GM12878 (cell line): ENCODE results near the gene PIAS2. TPM values are rescaled to one million over a fixed set of nuclear protein-coding genes. Genes with fewer than 3 reads are reported as not detected.

Experiments used
- CTCF ChIP-seq, 3 experiments: IDR thresholded peaks in 2 of 3; conservative IDR thresholded peaks in 1 of 3; 2 replicates each; pipeline ENCODE4 v1.5.1; 2011; ENCODE audit warnings: low read depth in 3 of 3, low read length in 3 of 3, mild to moderate bottlenecking in 3 of 3, control low read depth in 2 of 3, moderate library complexity in 2 of 3, inconsistent platforms in 1 of 3, mixed read lengths in 1 of 3; ENCODE audit not compliant: control insufficient read depth in 2 of 3, insufficient read depth in 1 of 3; ENCODE audit errors: extremely low read depth in 1 of 3
- MYB ChIP-seq: fragments of 150-350 bp; IDR thresholded peaks from 2 replicates; pipeline ENCODE4 v1.6.1; 2014; ENCODE audit warnings: mild to moderate bottlenecking, low read depth, low read length, borderline replicate concordance
- PAX5 ChIP-seq: IDR thresholded peaks from 2 replicates; pipeline ENCODE4 v1.6.1; 2011; ENCODE audit warnings: low read depth, low read length, borderline replicate concordance
- SP1 ChIP-seq: IDR thresholded peaks from one replicate; pipeline ENCODE4 v1.6.1; 2011; ENCODE audit warnings: low read depth, low read length
- SREBF1 ChIP-seq: IDR thresholded peaks from 2 replicates; pipeline ENCODE4 v1.6.1; 2012; ENCODE audit warnings: mild to moderate bottlenecking, low read length
- SUZ12 ChIP-seq: fragments of 200-600 bp; sonication (generic); IDR thresholded peaks from one replicate; pipeline ENCODE4 v1.6.1; 2018; ENCODE audit warnings: antibody characterized with exemption, mild to moderate bottlenecking; ENCODE audit not compliant: unreplicated experiment
- polyA plus RNA-seq, 11 experiments: library from polyadenylated mRNA; depleted of rRNA in 4 of 11; unstranded in 6 of 11; stranded (reverse) in 5 of 11; fragments of >200 nt; fragmentation: Nextera tagmentation in 4 of 11; fragmentation: Illumina TruSeq in 1 of 11; extraction: Ambion mirVana in 4 of 11; extraction: Trizol in 1 of 11; gene quantifications; 1 replicate in 1 of 11; 2 replicates in 10 of 11; pipeline versions ENCODE4 v1.2.1 to v1.2.3, GENCODE V29; 2011 to 2016; ENCODE audit warnings: inconsistent platforms in 2 of 11, missing spikeins in 2 of 11, low read depth in 1 of 11
- total RNA-seq, 4 experiments: library from RNA; depleted of rRNA in 3 of 4; stranded (reverse); fragments of >200 nt in 3 of 4; fragmentation: Illumina TruSeq in 1 of 4; extraction: Trizol in 1 of 4; gene quantifications; 2 replicates each; pipeline versions ENCODE4 v1.2.1 to v1.2.3, GENCODE V29; 2013 to 2021
- TF ChIP-seq, protein P1 (sequence below): IDR thresholded peaks from 2 replicates; pipeline ENCODE4 v1.6.1; 2012; ENCODE audit warnings: low read depth, low read length, improper control_type of control experiment
- TF ChIP-seq, protein P2 (sequence below): IDR thresholded peaks from 2 replicates; pipeline ENCODE4 v1.6.1; 2012; ENCODE audit warnings: improper control_type of control experiment, low read depth, low read length; ENCODE audit not compliant: insufficient replicate concordance

The PIAS2 gene
- total and polyA plus RNA-seq, 10 of the 15 experiments (the other 5 are each of a cell fraction or from before 2014, with no cell fraction given), result 4.0 to 31.8 (median 22.4) TPM

- TF ChIP-seq SREBF1, result no peak
- TF ChIP-seq SUZ12, result no peak
- TF ChIP-seq PAX5, result no peak
- no peak for TF ChIP-seq CTCF (IDR thresholded peaks at IDR 0.05 in 2 of 3, conservative IDR thresholded peaks at IDR 0.05 in 1 of 3; ENCODE audit: control insufficient read depth in 2 of 3, extremely low read depth in 1 of 3, insufficient read depth in 1 of 3, low read depth in 3 of 3, low read length in 3 of 3)
- TF ChIP-seq SP1, result no peak
- TF ChIP-seq, protein P1, sequence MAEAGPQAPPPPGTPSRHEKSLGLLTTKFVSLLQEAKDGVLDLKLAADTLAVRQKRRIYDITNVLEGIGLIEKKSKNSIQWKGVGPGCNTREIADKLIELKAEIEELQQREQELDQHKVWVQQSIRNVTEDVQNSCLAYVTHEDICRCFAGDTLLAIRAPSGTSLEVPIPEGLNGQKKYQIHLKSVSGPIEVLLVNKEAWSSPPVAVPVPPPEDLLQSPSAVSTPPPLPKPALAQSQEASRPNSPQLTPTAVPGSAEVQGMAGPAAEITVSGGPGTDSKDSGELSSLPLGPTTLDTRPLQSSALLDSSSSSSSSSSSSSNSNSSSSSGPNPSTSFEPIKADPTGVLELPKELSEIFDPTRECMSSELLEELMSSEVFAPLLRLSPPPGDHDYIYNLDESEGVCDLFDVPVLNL, result no peak
- no peak for TF ChIP-seq MYB
- TF ChIP-seq, protein P2, sequence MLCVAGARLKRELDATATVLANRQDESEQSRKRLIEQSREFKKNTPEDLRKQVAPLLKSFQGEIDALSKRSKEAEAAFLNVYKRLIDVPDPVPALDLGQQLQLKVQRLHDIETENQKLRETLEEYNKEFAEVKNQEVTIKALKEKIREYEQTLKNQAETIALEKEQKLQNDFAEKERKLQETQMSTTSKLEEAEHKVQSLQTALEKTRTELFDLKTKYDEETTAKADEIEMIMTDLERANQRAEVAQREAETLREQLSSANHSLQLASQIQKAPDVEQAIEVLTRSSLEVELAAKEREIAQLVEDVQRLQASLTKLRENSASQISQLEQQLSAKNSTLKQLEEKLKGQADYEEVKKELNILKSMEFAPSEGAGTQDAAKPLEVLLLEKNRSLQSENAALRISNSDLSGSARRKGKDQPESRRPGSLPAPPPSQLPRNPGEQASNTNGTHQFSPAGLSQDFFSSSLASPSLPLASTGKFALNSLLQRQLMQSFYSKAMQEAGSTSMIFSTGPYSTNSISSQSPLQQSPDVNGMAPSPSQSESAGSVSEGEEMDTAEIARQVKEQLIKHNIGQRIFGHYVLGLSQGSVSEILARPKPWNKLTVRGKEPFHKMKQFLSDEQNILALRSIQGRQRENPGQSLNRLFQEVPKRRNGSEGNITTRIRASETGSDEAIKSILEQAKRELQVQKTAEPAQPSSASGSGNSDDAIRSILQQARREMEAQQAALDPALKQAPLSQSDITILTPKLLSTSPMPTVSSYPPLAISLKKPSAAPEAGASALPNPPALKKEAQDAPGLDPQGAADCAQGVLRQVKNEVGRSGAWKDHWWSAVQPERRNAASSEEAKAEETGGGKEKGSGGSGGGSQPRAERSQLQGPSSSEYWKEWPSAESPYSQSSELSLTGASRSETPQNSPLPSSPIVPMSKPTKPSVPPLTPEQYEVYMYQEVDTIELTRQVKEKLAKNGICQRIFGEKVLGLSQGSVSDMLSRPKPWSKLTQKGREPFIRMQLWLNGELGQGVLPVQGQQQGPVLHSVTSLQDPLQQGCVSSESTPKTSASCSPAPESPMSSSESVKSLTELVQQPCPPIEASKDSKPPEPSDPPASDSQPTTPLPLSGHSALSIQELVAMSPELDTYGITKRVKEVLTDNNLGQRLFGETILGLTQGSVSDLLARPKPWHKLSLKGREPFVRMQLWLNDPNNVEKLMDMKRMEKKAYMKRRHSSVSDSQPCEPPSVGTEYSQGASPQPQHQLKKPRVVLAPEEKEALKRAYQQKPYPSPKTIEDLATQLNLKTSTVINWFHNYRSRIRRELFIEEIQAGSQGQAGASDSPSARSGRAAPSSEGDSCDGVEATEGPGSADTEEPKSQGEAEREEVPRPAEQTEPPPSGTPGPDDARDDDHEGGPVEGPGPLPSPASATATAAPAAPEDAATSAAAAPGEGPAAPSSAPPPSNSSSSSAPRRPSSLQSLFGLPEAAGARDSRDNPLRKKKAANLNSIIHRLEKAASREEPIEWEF, result no peak
- TF ChIP-seq, all 136 proteins: peak for 3
Measured at GRCh38 chr18:46754188-46754587, 163.1 kb downstream of the PIAS2 start (continued).

Other genes starting within 250 kb of the PIAS2 start
- gene ST8SIA5, start 160.5 kb downstream of the PIAS2 start, total RNA-seq (2014; rRNA removed), result 0.17 TPM in 1 of 2 replicates, not detected in the other
- 0.04 and 0.41 TPM in 2 replicates for gene ST8SIA5, start 160.5 kb downstream of the PIAS2 start, total RNA-seq (2014; rRNA removed; fragmentation: Illumina TruSeq; extraction: Trizol)
- 0.15 and 0.16 TPM in 2 replicates for gene ST8SIA5, start 160.5 kb downstream of the PIAS2 start, total RNA-seq (2021)
- gene ST8SIA5, start 160.5 kb downstream of the PIAS2 start, polyA plus RNA-seq (2011; rRNA removed), result 0.04 and 0.12 TPM in 2 replicates
- gene ST8SIA5, start 160.5 kb downstream of the PIAS2 start, polyA plus RNA-seq (2014; fragmentation: Illumina TruSeq; extraction: Trizol), result 0.12 TPM in 1 of 2 replicates, not detected in the other
- gene ST8SIA5, start 160.5 kb downstream of the PIAS2 start, polyA plus RNA-seq (2014; fragmentation: Nextera tagmentation; extraction: Ambion mirVana), result under 1 TPM; 0.02 to 0.04 TPM
- gene ST8SIA5, start 160.5 kb downstream of the PIAS2 start, polyA plus RNA-seq (2014; rRNA removed), result 0.22 and 0.47 TPM in 2 replicates
- under 1 TPM in 1 of 2 experiments, not detected in 1; 0.32 TPM for gene ST8SIA5, start 160.5 kb downstream of the PIAS2 start, polyA plus RNA-seq (2016; fragmentation: Nextera tagmentation; extraction: Ambion mirVana)
- gene KATNAL2, start 95 bp upstream of the PIAS2 start, total RNA-seq (2014; rRNA removed), result 1.7 and 1.8 TPM in 2 replicates
- gene KATNAL2, start 95 bp upstream of the PIAS2 start, total RNA-seq (2014; rRNA removed; fragmentation: Illumina TruSeq; extraction: Trizol), result 1.9 and 2.4 TPM in 2 replicates
- 1.9 and 2.1 TPM in 2 replicates for gene KATNAL2, start 95 bp upstream of the PIAS2 start, total RNA-seq (2021)
- gene KATNAL2, start 95 bp upstream of the PIAS2 start, polyA plus RNA-seq (2011; rRNA removed), result 0.20 and 0.33 TPM in 2 replicates
- gene KATNAL2, start 95 bp upstream of the PIAS2 start, polyA plus RNA-seq (2014; fragmentation: Illumina TruSeq; extraction: Trizol), result 1.2 and 1.8 TPM in 2 replicates
- gene KATNAL2, start 95 bp upstream of the PIAS2 start, polyA plus RNA-seq (2014; fragmentation: Nextera tagmentation; extraction: Ambion mirVana), result under 1 TPM; 0.53 to 0.95 TPM
- 2.1 and 2.9 TPM in 2 replicates for gene KATNAL2, start 95 bp upstream of the PIAS2 start, polyA plus RNA-seq (2014; rRNA removed)
- 1 to 10 TPM; 1.7 to 1.9 TPM for gene KATNAL2, start 95 bp upstream of the PIAS2 start, polyA plus RNA-seq (2016; fragmentation: Nextera tagmentation; extraction: Ambion mirVana)
- not detected in 2 replicates for gene ELOA2, start 118.1 kb upstream of the PIAS2 start, total RNA-seq (2014; rRNA removed)
- gene ELOA2, start 118.1 kb upstream of the PIAS2 start, total RNA-seq (2014; rRNA removed; fragmentation: Illumina TruSeq; extraction: Trizol), result not detected in 2 replicates
- gene ELOA2, start 118.1 kb upstream of the PIAS2 start, total RNA-seq (2021), result not detected in 2 replicates
- gene ELOA2, start 118.1 kb upstream of the PIAS2 start, polyA plus RNA-seq (2011; rRNA removed), result not detected in 2 replicates
- gene ELOA2, start 118.1 kb upstream of the PIAS2 start, polyA plus RNA-seq (2014; fragmentation: Illumina TruSeq; extraction: Trizol), result not detected in 2 replicates
- not detected for gene ELOA2, start 118.1 kb upstream of the PIAS2 start, polyA plus RNA-seq (2014; fragmentation: Nextera tagmentation; extraction: Ambion mirVana)
- gene ELOA2, start 118.1 kb upstream of the PIAS2 start, polyA plus RNA-seq (2014; rRNA removed), result not detected in 2 replicates
- gene ELOA2, start 118.1 kb upstream of the PIAS2 start, polyA plus RNA-seq (2016; fragmentation: Nextera tagmentation; extraction: Ambion mirVana), result not detected
- gene HDHD2, start 233.0 kb upstream of the PIAS2 start, total RNA-seq (2014; rRNA removed), result 13.7 TPM in 2 replicates
- 18.9 and 19.3 TPM in 2 replicates for gene HDHD2, start 233.0 kb upstream of the PIAS2 start, total RNA-seq (2014; rRNA removed; fragmentation: Illumina TruSeq; extraction: Trizol)
- gene HDHD2, start 233.0 kb upstream of the PIAS2 start, total RNA-seq (2021), result 21.0 and 23.5 TPM in 2 replicates
- gene HDHD2, start 233.0 kb upstream of the PIAS2 start, polyA plus RNA-seq (2011; rRNA removed), result 16.1 and 25.4 TPM in 2 replicates
- 20.3 and 23.3 TPM in 2 replicates for gene HDHD2, start 233.0 kb upstream of the PIAS2 start, polyA plus RNA-seq (2014; fragmentation: Illumina TruSeq; extraction: Trizol)
- 10 to 100 TPM in 1 of 2 experiments, 1 to 10 TPM in 1; 4.6 to 14.9 TPM for gene HDHD2, start 233.0 kb upstream of the PIAS2 start, polyA plus RNA-seq (2014; fragmentation: Nextera tagmentation; extraction: Ambion mirVana)
- 8.7 and 11.3 TPM in 2 replicates for gene HDHD2, start 233.0 kb upstream of the PIAS2 start, polyA plus RNA-seq (2014; rRNA removed)
- gene HDHD2, start 233.0 kb upstream of the PIAS2 start, polyA plus RNA-seq (2016; fragmentation: Nextera tagmentation; extraction: Ambion mirVana), result 10 to 100 TPM; 23.0 to 29.1 TPM